Hepatocyte (in vitro differentiated cells): Measurements from ENCODE around the gene RPS6KA2.

ENCODE experiments used
- CTCF ChIP-seq: fragments of 200-600 bp; sonication (generic); IDR thresholded peaks from 2 replicates; pipeline ENCODE4 v1.5.1; 2016; ENCODE audit warnings: antibody characterized with exemption, mild to moderate bottlenecking; ENCODE audit not compliant: poor library complexity
- EZH2 ChIP-seq: fragments of 200-600 bp; sonication (generic); IDR thresholded peaks from 2 replicates; pipeline ENCODE4 v1.6.1; 2016; ENCODE audit warnings: antibody characterized with exemption, mild to moderate bottlenecking, borderline replicate concordance
- EZH2phosphoT487 ChIP-seq: fragments of 200-600 bp; sonication (generic); IDR thresholded peaks from one replicate; pipeline ENCODE4 v1.6.1; 2018; ENCODE audit warnings: antibody characterized with exemption, mild to moderate bottlenecking, low read depth, moderate library complexity; ENCODE audit not compliant: unreplicated experiment, severe bottlenecking

- TF ChIP-seq CTCF, result no peak
- TF ChIP-seq EZH2, result no peak
- no peak for TF ChIP-seq EZH2phosphoT487
Observed at GRCh38 chr6:166627875-166628801, 1.1 kb upstream of the RPS6KA2 start.
